ENCODE results near the gene THSD7A.

THSD7A gene

DNA sequence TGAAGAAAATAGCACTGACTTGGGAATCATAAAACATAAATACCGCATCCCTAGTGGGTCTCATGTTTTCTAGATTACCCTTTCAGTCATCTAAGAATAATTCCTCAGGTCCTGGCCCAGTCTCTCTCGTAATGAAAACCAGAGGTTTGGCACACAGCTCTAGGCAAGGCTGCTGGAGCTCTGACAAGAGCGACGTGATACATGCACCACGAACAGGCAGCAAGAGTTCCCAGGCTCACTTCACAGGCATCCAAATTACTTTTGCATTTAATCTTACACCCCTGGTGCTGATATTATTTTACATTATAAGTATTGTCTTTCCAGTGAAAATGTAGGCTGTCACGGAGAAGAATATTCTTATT lies 105.2 kb downstream of the THSD7A start:
- FAIRE-seq (no peak), DNase-seq (ENCODE audit: insufficient read length, low spot score) (no peak)
- TF ChIP-seq POLR2AphosphoS5 (IDR thresholded peaks at IDR 0.05; ENCODE audit: low read depth, low read length): no peak
- no peak for TF ChIP-seq POLR2A (IDR thresholded peaks at IDR 0.05; ENCODE audit: low read depth, low read length)
- TF ChIP-seq TAF1 (IDR thresholded peaks at IDR 0.05; ENCODE audit: low read depth, low read length): no peak
- no peak for TF ChIP-seq PAX5 (IDR thresholded peaks at IDR 0.05; ENCODE audit: insufficient read depth, low read length, severe bottlenecking)
- TF ChIP-seq SPI1 (IDR thresholded peaks at IDR 0.05; ENCODE audit: low read depth, low read length): no peak
- no peak for TF ChIP-seq POU2F2 (IDR thresholded peaks at IDR 0.05; ENCODE audit: low read depth, low read length)

DNA sequence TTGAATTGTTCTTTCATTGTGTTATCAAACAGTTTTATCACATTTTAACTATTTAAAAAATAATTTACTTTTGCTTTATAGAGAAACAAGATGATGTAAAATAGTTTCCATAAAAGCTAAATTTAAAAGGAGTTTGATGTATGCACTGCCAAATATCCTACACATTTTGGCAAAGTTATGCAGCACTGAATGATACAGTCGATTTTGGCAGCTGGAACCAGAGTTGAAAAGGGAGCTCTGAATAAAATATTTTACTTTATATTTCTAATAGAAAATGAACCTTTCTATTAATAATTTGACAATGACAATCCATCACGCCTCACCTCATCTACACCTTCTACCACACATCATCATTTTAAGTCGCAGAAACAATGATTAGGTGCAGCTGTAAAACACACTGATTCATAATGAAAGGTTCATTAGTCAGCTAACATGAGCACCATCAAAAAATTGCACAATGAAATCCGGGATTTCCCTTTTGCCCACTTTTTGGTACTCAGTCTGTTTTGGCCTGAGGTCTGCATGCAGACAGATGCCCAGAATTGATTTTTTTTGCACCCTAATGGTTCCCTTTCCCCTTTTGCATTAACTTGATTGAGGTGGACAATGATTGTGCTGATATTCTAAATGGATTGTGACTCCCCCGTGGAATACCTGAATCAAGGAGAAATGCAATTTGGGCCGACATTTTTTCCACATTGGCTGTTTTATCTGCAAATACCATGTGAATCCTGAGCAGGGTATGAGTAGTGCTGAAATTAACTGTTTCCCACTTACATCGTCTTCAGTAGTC lies 105.8 kb downstream of the THSD7A start:
- FAIRE-seq (no peak), DNase-seq (ENCODE audit: insufficient read length, low spot score) (no peak)
- TF ChIP-seq TAF1 (IDR thresholded peaks at IDR 0.05; ENCODE audit: low read depth, low read length) (no peak), SPI1 (IDR thresholded peaks at IDR 0.05; ENCODE audit: low read depth, low read length) (no peak), POLR2AphosphoS5 (IDR thresholded peaks at IDR 0.05; ENCODE audit: low read depth, low read length) (no peak), POLR2A (IDR thresholded peaks at IDR 0.05; ENCODE audit: low read depth, low read length) (no peak), POU2F2 (IDR thresholded peaks at IDR 0.05; ENCODE audit: low read depth, low read length) (no peak), PAX5 (IDR thresholded peaks at IDR 0.05; ENCODE audit: insufficient read depth, low read length, severe bottlenecking) (no peak)

GRCh38 chr7:11716185-11716584 lies 115.8 kb downstream of the THSD7A start:
- TF ChIP-seq SPI1 (IDR thresholded peaks at IDR 0.05; ENCODE audit: low read depth, low read length): no peak
- no peak for TF ChIP-seq TAF1 (IDR thresholded peaks at IDR 0.05; ENCODE audit: low read depth, low read length)
- no peak for TF ChIP-seq PAX5 (IDR thresholded peaks at IDR 0.05; ENCODE audit: insufficient read depth, low read length, severe bottlenecking)
- no peak for TF ChIP-seq POLR2AphosphoS5 (IDR thresholded peaks at IDR 0.05; ENCODE audit: low read depth, low read length)
- no peak for TF ChIP-seq POLR2A (IDR thresholded peaks at IDR 0.05; ENCODE audit: low read depth, low read length)
- DNase-seq (ENCODE audit: insufficient read length, low spot score) (no peak), FAIRE-seq (no peak)

DNA sequence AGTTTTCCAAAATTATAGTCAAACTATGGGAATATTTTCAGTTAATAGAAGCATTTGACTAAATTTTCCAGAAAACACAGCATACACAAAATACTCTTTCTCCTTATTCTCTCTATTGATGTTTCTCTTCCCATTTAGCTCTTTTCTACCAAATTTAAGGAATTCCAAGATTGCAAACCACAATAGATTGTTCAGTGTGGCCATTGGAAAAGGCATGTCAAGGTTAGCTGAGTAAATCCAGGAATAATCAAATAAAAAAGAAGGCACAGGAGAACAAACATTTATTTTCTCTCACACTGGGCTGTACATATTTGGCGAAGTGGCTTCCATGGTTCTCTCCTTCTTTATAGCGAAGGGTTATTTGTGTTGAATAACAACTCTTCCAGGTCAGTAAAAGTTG lies 117.3 kb downstream of the THSD7A start:
- DNase-seq (ENCODE audit: insufficient read length, low spot score): no peak
- no peak for FAIRE-seq
- TF ChIP-seq TAF1 (IDR thresholded peaks at IDR 0.05; ENCODE audit: low read depth, low read length) (no peak), POU2F2 (IDR thresholded peaks at IDR 0.05; ENCODE audit: low read depth, low read length) (no peak)

DNA sequence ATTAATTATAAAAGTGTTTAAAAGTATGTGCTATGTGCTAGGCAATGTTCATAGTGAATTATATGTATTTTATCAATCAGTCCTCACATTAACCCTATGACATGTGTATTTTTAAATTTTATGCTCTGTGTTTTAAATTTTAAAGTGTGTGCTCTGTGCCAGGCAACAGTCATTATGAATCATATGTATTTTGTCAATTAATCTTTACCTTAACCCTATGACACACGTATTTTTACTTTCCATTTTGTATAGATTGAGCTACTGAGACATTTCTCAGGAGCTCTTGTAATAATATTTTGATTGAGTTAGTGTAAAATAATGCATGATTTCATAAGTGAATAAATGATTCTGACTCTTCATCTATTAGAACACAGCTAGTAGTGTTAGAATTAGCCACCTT lies 117.8 kb downstream of the THSD7A start:
- TF ChIP-seq POLR2A (IDR thresholded peaks at IDR 0.05; ENCODE audit: low read depth, low read length) (no peak), TAF1 (IDR thresholded peaks at IDR 0.05; ENCODE audit: low read depth, low read length) (no peak), PAX5 (IDR thresholded peaks at IDR 0.05; ENCODE audit: insufficient read depth, low read length, severe bottlenecking) (no peak), POLR2AphosphoS5 (IDR thresholded peaks at IDR 0.05; ENCODE audit: low read depth, low read length) (no peak), POU2F2 (IDR thresholded peaks at IDR 0.05; ENCODE audit: low read depth, low read length) (no peak), SPI1 (IDR thresholded peaks at IDR 0.05; ENCODE audit: low read depth, low read length) (no peak)
- DNase-seq (ENCODE audit: insufficient read length, low spot score) (no peak), FAIRE-seq (no peak)

DNA sequence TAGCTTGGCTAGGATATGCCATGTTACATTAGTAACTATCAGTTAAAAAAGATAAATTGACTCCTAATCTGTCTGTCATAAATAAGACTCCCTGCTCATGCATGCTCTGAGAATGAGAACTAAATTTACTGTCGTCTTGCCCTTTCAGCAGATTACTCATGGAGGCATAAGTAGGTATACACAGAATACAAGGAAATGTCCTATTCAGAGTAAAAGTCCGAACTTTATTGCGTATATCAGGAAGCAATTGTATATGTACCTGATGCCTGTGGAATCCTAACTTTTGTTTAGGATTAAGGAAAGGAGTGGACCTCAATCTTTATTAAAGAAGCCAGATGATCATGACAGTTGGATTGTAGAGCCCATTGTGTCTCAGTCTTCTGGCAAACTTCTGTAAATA lies 118.6 kb downstream of the THSD7A start:
- no peak for TF ChIP-seq SPI1 (IDR thresholded peaks at IDR 0.05; ENCODE audit: low read depth, low read length)
- no peak for TF ChIP-seq POLR2AphosphoS5 (IDR thresholded peaks at IDR 0.05; ENCODE audit: low read depth, low read length)
- no peak for TF ChIP-seq PAX5 (IDR thresholded peaks at IDR 0.05; ENCODE audit: insufficient read depth, low read length, severe bottlenecking)
- TF ChIP-seq POU2F2 (IDR thresholded peaks at IDR 0.05; ENCODE audit: low read depth, low read length): no peak
- no peak for TF ChIP-seq POLR2A (IDR thresholded peaks at IDR 0.05; ENCODE audit: low read depth, low read length)
- TF ChIP-seq TAF1 (IDR thresholded peaks at IDR 0.05; ENCODE audit: low read depth, low read length): no peak
- DNase-seq (ENCODE audit: insufficient read length, low spot score) (no peak), FAIRE-seq (no peak)

- no peak for DNase-seq (ENCODE audit: insufficient read length, low spot score)
- TF ChIP-seq PAX5 (IDR thresholded peaks at IDR 0.05; ENCODE audit: insufficient read depth, low read length, severe bottlenecking) (no peak), POLR2A (IDR thresholded peaks at IDR 0.05; ENCODE audit: low read depth, low read length) (no peak), POU2F2 (IDR thresholded peaks at IDR 0.05; ENCODE audit: low read depth, low read length) (no peak)
- FAIRE-seq: no peak
Measured at GRCh38 chr7:11710377-11710776, 121.6 kb downstream of the THSD7A start.

DNA sequence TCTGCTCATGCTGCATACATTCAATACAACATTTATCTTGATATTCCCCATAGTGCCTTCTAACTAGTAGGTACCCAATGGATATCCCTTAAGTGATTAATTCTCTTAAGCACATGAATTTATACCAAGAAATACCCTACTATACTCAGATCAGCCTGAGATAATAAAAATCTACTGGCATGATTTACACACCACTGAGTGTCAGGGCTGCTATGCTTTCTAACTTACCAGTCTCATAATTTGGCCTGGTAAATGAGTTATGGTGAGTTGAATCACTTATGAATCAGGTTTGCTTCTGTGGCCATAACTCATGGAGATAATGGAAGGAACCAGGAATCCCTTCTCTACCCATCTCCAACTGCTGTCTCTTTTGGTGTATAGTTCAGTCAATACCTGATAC lies 122.8 kb downstream of the THSD7A start:
- TF ChIP-seq TAF1 (IDR thresholded peaks at IDR 0.05; ENCODE audit: low read depth, low read length): no peak
- TF ChIP-seq POLR2A (IDR thresholded peaks at IDR 0.05; ENCODE audit: low read depth, low read length): no peak
- TF ChIP-seq POU2F2 (IDR thresholded peaks at IDR 0.05; ENCODE audit: low read depth, low read length): no peak
- no peak for TF ChIP-seq POLR2AphosphoS5 (IDR thresholded peaks at IDR 0.05; ENCODE audit: low read depth, low read length)
- TF ChIP-seq PAX5 (IDR thresholded peaks at IDR 0.05; ENCODE audit: insufficient read depth, low read length, severe bottlenecking): no peak
- no peak for TF ChIP-seq SPI1 (IDR thresholded peaks at IDR 0.05; ENCODE audit: low read depth, low read length)
- DNase-seq (ENCODE audit: insufficient read length, low spot score) (no peak), FAIRE-seq (no peak)

- no peak for TF ChIP-seq POU2F2 (IDR thresholded peaks at IDR 0.05; ENCODE audit: low read depth, low read length)
- no peak for TF ChIP-seq TAF1 (IDR thresholded peaks at IDR 0.05; ENCODE audit: low read depth, low read length)
- TF ChIP-seq POLR2A (IDR thresholded peaks at IDR 0.05; ENCODE audit: low read depth, low read length): no peak
- TF ChIP-seq PAX5 (IDR thresholded peaks at IDR 0.05; ENCODE audit: insufficient read depth, low read length, severe bottlenecking): no peak
- TF ChIP-seq SPI1 (IDR thresholded peaks at IDR 0.05; ENCODE audit: low read depth, low read length): no peak
- TF ChIP-seq POLR2AphosphoS5 (IDR thresholded peaks at IDR 0.05; ENCODE audit: low read depth, low read length): no peak
- FAIRE-seq (no peak), DNase-seq (ENCODE audit: insufficient read length, low spot score) (no peak)
Measured at GRCh38 chr7:11707606-11708193, 124.3 kb downstream of the THSD7A start.

Data from GM12891 (cell line).